ENCODE measurements around the gene ELOVL7.
"Not testable (repeated sequence)": the region's sequence is repeated elsewhere in the genome, so short reads cannot be mapped to it uniquely, and the experiment has no call there.

The ELOVL7 gene

GRCh38 chr5:60715201-60715928 is 128.7 kb downstream of the ELOVL7 start:
- DNase-seq (ENCODE audit: low read depth): not testable (repeated sequence)

DNA sequence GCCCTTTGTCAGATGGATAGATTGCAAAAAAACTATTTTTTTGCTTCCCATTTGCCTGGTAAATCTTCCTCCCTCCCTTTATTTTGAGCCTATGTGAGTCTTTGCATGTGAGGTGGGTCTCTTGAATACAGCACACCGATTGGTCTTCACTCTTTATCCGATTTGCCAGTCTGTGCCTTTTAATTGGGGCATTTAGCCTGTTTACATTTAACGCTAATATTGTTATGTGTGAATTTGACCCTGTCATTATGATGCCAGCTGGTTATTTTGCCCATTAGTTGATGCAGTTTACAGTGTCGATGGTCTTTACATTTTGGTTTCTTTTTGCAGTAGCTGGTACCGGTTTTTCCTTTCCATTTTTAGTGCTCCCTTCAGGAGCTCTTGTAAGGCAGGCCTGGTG is 131.1 kb downstream of the ELOVL7 start:
- no peak for DNase-seq (ENCODE audit: low read depth)

GRCh38 chr5:60711892-60712291 is 132.2 kb downstream of the ELOVL7 start:
- not testable (repeated sequence) for DNase-seq (ENCODE audit: low read depth)

GRCh38 chr5:60710362-60710761 is 133.7 kb downstream of the ELOVL7 start:
- DNase-seq (ENCODE audit: low read depth): no peak

DNA sequence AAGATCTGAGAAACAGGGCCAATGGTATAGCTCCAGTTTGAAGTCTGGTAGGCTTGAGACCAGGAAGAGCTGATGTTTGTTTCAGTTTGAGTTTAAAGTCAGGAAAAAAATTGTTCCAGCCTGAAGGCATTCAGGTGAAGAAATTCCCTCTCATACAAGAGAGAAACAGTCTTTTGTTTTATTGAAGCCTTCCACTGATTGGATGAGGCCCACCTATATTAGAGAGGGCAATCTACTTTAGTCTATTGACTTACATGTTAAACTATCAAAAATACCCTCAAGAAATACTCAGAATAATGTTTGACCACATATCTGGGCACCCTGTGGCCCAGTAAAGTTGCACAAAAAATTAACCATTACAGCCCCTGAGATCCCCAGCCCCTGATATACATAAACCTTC is 138.9 kb downstream of the ELOVL7 start:
- DNase-seq (ENCODE audit: low read depth): no peak

DNA sequence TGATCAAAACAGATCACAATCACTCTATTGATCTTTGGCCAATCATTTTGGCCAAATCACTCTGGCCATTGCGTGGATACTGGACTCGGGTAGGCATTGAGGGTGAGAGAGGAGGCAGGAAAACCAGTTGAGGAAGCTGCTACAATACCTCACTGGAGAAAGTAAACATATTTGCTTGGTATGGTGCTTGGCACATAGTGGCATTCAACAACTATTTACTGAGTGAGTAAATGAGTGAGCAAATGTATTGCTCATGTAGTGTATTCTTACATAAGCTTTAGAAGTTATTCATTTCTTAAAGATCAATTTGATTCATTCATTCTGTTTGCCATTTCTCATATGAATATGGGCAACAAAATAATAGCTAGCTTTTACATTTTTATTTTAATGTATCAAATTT is 140.1 kb downstream of the ELOVL7 start:
- no peak for DNase-seq (ENCODE audit: low read depth)

Data from stimulated activated CD8-positive, alpha-beta memory T cell treated with anti-CD3 and anti-CD28 coated beads, Interleukin-4, amount 100 ng/mL, for 24 hours (primary cell).